GM10248 (cell line): ENCODE measurements around the gene HS1BP3.

ENCODE experiments used
- CTCF ChIA-PET: fragments of 300-600 bp; sonication (Branson Sonifier 250); formaldehyde crosslinking; extraction: SDS; loops from one replicate; lab custom pipeline; 2021; ENCODE audit warnings: antibody characterized with exemption; lab: Yijun Ruan, JAX
- POLR2A ChIA-PET: fragments of 350-650 bp; sonication (Branson Sonifier 250); formaldehyde crosslinking; extraction: SDS; loops from one replicate; lab custom pipeline; 2020; ENCODE audit warnings: antibody characterized with exemption; lab: Yijun Ruan, JAX
- DNase-seq: peaks from one replicate; pipeline ENCODE4 v3.0.0; 2012; ENCODE audit errors: extremely low spot score
- CTCF ChIP-seq: IDR thresholded peaks from 2 replicates; pipeline ENCODE4 v1.5.1; 2012; ENCODE audit warnings: mild to moderate bottlenecking, low read depth; ENCODE audit errors: extremely low read depth, missing control alignments, control extremely low read depth

HS1BP3 gene

GRCh38 chr2:20594048-20594750, 56.7 kb downstream of the HS1BP3 start:
- no peak for TF ChIP-seq CTCF
- ChIA-PET CTCF (interaction anchor here (0.9 to 1.4 kb wide), 6 partner anchors 8 to 183 kb away, joined by 3 to 5 read pairs (median 4); no protein-coding TSS in a partner anchor), POLR2A (no interaction called here)
- DNase-seq = no peak

- ChIA-PET CTCF (interaction anchor here (1.2 to 1.4 kb wide), 2 partner anchors 11 to 42 kb away, joined by 4 to 5 read pairs; no protein-coding TSS in a partner anchor), POLR2A (no interaction called here)
- no peak for TF ChIP-seq CTCF
- DNase-seq = no peak
These were observed 57.5 kb downstream of the HS1BP3 start for GRCh38 chr2:20593072-20594034.

GRCh38 chr2:20592106-20593071, 58.5 kb downstream of the HS1BP3 start:
- CTCF ChIA-PET = no interaction called here
- POLR2A ChIA-PET = interaction anchor here (1.0 kb wide), 1 partner anchor 145 kb away, joined by 6 read pairs; the partner anchor contains the start of gene RHOB
- TF ChIP-seq CTCF = no peak
- no peak for DNase-seq

GRCh38 chr2:20590704-20591515, 60.0 kb downstream of the HS1BP3 start:
- DNase-seq = no peak
- no peak for TF ChIP-seq CTCF
- ChIA-PET CTCF (interaction anchor here (1.1 kb wide), 1 partner anchor 23 kb away, joined by 4 read pairs; no protein-coding TSS in a partner anchor), POLR2A (no interaction called here)

- ChIA-PET CTCF (interaction anchor here (1.0 to 1.8 kb wide), 4 partner anchors 8 to 28 kb away, joined by 3 to 6 read pairs (median 4); no protein-coding TSS in a partner anchor), POLR2A (interaction anchor here (0.9 kb wide), 1 partner anchor 143 kb away, joined by 5 read pairs; the partner anchor contains the start of gene RHOB)
- no peak for TF ChIP-seq CTCF
- no peak for DNase-seq
These were observed 60.8 kb downstream of the HS1BP3 start for GRCh38 chr2:20589975-20590703.
